ENCODE measurements around the gene CHN1. TPM values are rescaled to one million over a fixed set of nuclear protein-coding genes. Genes with fewer than 3 reads are reported as not detected.
A peak's percentile ranks its signal among the peaks of the same experiment; 100 is the strongest.

CHN1 gene
- total RNA-seq, 4 donors from 2014 or later: 0.30 to 5.8 (median 3.6) TPM

- intact Hi-C loops (cut with DNase I): no loop called here
- H3K27ac ChIP-seq: peak overlapping the region in 1 of 4 donors; percentile 21
- WGBS, 2 donors: 69 to 72% methylated on average over 8 of the region's 8 CpGs
Measured at GRCh38 chr2:174786066-174786725, 219.0 kb downstream of the CHN1 start.

GRCh38 chr2:174785481-174785880, 219.7 kb downstream of the CHN1 start:
- Histone ChIP-seq H3K27me3 (no peaks in the 10 kb centered on the region), H3K4me1 (peaks cover 0 to 11% (median 0%) of the 10 kb centered on the region in 3 donors), H3K27ac (no peak overlapping the region), H3K4me3 (no peak overlapping the region), H3K36me3 (no peaks in the 10 kb centered on the region), H3K9me3 (no peaks in the 10 kb centered on the region)
- no peak for TF ChIP-seq POLR2A (IDR thresholded peaks at IDR 0.05)
- TF ChIP-seq CTCF (IDR thresholded peaks at IDR 0.05): no peak
- no peak for DNase-seq
- 50 to 65% methylated on average over 3 of the region's 3 CpGs for WGBS, 2 donors
- intact Hi-C loops (cut with DNase I): no loop called here

More at GRCh38 chr2:174786066-174786725, 219.0 kb downstream of the CHN1 start:
- TF ChIP-seq CTCF (IDR thresholded peaks at IDR 0.05): no peak
- no peak for TF ChIP-seq POLR2A (IDR thresholded peaks at IDR 0.05)
- DNase-seq: no peak
- no peaks in the 10 kb centered on the region for H3K27me3 ChIP-seq
- H3K4me3 ChIP-seq: no peak overlapping the region
- peaks cover 0 to 11% (median 0%) of the 10 kb centered on the region in 3 donors for H3K4me1 ChIP-seq
- H3K36me3 ChIP-seq: no peaks in the 10 kb centered on the region
- H3K9me3 ChIP-seq: no peaks in the 10 kb centered on the region

GRCh38 chr2:174784909-174785308, 220.3 kb downstream of the CHN1 start:
- H3K4me3 ChIP-seq: no peak overlapping the region
- 79 to 80% methylated on average over 5 of the region's 5 CpGs for WGBS, 2 donors
- no peak for DNase-seq
- intact Hi-C loops (cut with DNase I): no loop called here
- no peak for TF ChIP-seq POLR2A (IDR thresholded peaks at IDR 0.05)
- TF ChIP-seq CTCF (IDR thresholded peaks at IDR 0.05): no peak
- H3K9me3 ChIP-seq: no peaks in the 10 kb centered on the region
- no peak overlapping the region for H3K27ac ChIP-seq
- H3K27me3 ChIP-seq: no peaks in the 10 kb centered on the region
- H3K36me3 ChIP-seq: no peaks in the 10 kb centered on the region
- H3K4me1 ChIP-seq: peaks cover 0 to 11% (median 0%) of the 10 kb centered on the region in 3 donors

GRCh38 chr2:174784316-174784715, 220.9 kb downstream of the CHN1 start:
- H3K4me3 ChIP-seq: no peak overlapping the region
- no peak for TF ChIP-seq POLR2A (IDR thresholded peaks at IDR 0.05)
- no peak for TF ChIP-seq CTCF (IDR thresholded peaks at IDR 0.05)
- H3K4me1 ChIP-seq: peaks cover 0 to 14% (median under 1%) of the 10 kb centered on the region in 3 donors
- no peaks in the 10 kb centered on the region for H3K27me3 ChIP-seq
- 67 to 84% methylated on average over 4 to 7 of the region's 7 CpGs for WGBS, 2 donors
- intact Hi-C loops (cut with DNase I): no loop called here
- H3K27ac ChIP-seq: no peak overlapping the region
- DNase-seq: no peak
- no peaks in the 10 kb centered on the region for H3K36me3 ChIP-seq
- no peaks in the 10 kb centered on the region for H3K9me3 ChIP-seq

GRCh38 chr2:174781996-174782395, 223.2 kb downstream of the CHN1 start:
- no peak for DNase-seq
- 41 to 78% methylated on average over 6 to 11 of the region's 11 CpGs for WGBS, 2 donors
- intact Hi-C loops (cut with DNase I): no loop called here

More at GRCh38 chr2:174781996-174782395, 223.2 kb downstream of the CHN1 start:
- no peaks in the 10 kb centered on the region for H3K9me3 ChIP-seq
- no peak overlapping the region for H3K27ac ChIP-seq
- H3K36me3 ChIP-seq: no peaks in the 10 kb centered on the region
- TF ChIP-seq POLR2A (IDR thresholded peaks at IDR 0.05): no peak
- no peak for TF ChIP-seq CTCF (IDR thresholded peaks at IDR 0.05)
- H3K4me1 ChIP-seq: peaks cover 0 to 29% (median 15%) of the 10 kb centered on the region in 3 donors
- no peak overlapping the region for H3K4me3 ChIP-seq
- no peaks in the 10 kb centered on the region for H3K27me3 ChIP-seq

All from esophagus squamous epithelium (tissue), 5 donors.